Embryonic facial prominence (tissue), 1 donor: ENCODE measurements around the gene SLC2A14.
"Not testable (repeated sequence)": the region's sequence is repeated elsewhere in the genome, so short reads cannot be mapped to it uniquely, and the experiment has no call there.

ENCODE experiments used
- DNase-seq: peaks from one replicate; pipeline ENCODE4 v3.0.0-alpha.2; 2016; ENCODE audit errors: extremely low spot score

Gene SLC2A14

DNA sequence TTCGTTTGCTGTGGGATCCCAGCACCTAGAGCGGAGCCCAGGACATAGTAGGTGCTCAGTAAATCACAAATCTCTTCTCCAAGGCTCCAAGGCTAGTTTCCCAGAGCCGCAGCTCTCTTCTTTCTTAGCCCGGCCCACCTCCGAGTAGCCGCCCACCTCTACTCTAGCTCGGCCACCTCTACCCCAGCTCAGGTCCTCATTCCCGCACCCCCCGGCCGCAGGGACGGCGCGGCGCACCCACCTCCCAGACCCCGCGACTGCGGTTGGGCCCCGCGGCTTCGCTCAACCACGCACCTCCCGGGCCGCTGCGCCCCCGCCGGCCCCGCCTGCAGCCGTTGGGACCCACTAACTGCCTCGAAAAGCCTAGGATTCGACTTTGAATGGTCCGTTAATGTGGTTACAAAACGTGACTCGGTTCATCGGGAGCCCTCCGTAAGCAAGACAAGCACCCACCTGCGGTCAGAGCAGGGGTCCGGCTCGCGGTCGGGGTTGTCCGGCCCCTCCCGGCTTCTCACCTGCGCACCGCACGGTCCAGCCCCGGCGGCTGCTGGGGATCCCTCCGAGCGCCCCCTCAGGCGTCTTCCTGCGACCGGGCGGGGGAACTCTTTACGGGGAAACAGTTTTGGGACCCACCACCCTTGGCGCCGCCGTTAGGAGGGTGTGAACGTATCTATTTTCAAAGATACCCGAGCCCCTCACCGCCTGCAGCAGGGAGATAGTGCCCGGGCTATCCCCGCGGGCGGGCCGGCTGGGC, at the start of gene SLC2A14:
Gene SLC2A14 (minus strand): TSS at position 350 of the 754 bp plus-strand sequence. CDS start 3,035 bp downstream, outside the sequence.
- DNase-seq: no peak

GRCh38 chr12:7921181-7921580, 48.5 kb upstream of the SLC2A14 start:
- not testable (repeated sequence) for DNase-seq

- not testable (repeated sequence) for DNase-seq
Observed at GRCh38 chr12:7918268-7918590, 45.5 kb upstream of the SLC2A14 start.

GRCh38 chr12:7917392-7918267, 44.9 kb upstream of the SLC2A14 start:
- no peak for DNase-seq

DNA sequence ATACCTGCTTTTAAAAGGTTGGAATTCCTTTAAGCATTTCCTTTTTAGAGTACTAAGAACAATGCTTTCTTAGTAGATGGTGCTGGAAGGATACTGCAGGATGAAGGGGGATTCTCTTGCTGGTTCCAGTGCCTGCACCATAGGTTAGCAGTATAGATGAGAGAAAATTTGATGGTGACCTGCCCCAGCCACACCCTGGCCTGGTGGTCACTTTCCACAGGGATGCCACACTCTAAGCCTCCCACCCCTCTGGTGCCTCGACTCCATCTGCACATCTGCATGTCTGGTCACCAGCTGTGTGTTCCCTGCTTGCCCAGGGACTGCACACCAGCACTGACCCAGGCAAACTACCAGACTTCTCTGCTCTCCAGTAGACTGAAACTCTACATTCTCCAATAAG, 44.2 kb upstream of the SLC2A14 start:
- DNase-seq: no peak

GRCh38 chr12:7915661-7916403, 43.1 kb upstream of the SLC2A14 start:
- no peak for DNase-seq

- not testable (repeated sequence) for DNase-seq
Observed at GRCh38 chr12:7910106-7910505, 37.4 kb upstream of the SLC2A14 start.

- no peak for DNase-seq
Observed at GRCh38 chr12:7907009-7907408, 34.3 kb upstream of the SLC2A14 start.

GRCh38 chr12:7906303-7906702, 33.6 kb upstream of the SLC2A14 start:
- DNase-seq: not testable (repeated sequence)

DNA sequence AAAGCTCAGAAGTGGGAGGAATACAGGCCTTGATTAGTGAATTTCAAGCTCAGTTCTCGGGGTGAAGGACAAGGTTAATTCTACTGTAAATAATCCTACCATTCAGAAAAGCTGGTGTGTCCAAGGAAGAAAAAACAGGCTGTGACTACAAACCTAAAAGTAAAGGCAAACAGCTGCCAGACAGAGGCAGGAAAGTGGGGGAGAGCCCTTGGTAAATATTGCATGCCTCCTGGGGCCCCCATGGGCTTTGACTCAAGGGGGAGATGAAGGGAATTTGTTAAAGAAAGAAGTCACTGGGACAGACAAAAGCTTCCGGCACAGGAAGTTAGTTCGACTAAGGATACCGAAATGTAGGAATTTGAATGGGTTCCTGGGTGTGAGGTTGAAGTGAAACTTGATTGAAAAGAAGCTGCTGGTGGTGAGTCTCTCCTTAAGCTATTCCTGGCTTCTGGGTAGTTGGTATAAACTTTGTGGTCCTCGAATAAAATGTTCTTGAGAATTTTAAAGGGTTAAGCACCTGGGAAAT, 32.9 kb upstream of the SLC2A14 start:
- DNase-seq: not testable (repeated sequence)

DNA sequence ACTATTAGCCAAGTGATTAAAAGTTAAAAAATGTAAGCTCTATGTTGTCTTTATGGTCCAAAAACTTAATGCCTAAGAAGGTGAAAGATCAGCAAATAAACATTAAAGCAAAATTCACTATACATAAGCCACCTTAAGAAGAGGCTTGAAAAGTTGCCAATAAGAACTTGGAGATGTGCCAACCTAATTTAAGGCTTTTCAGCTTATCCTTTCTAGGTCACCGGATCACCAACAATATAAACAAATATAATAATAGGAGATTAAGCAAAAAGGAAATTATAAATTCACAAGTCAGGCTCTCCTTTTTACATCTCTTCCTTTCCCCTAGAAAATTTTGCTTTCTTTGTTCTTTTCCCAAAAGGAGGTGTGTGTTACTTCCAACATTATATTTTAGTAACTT, 32.4 kb upstream of the SLC2A14 start:
- no peak for DNase-seq

- DNase-seq: not testable (repeated sequence)
Observed at GRCh38 chr12:7902416-7902815, 29.7 kb upstream of the SLC2A14 start.

DNA sequence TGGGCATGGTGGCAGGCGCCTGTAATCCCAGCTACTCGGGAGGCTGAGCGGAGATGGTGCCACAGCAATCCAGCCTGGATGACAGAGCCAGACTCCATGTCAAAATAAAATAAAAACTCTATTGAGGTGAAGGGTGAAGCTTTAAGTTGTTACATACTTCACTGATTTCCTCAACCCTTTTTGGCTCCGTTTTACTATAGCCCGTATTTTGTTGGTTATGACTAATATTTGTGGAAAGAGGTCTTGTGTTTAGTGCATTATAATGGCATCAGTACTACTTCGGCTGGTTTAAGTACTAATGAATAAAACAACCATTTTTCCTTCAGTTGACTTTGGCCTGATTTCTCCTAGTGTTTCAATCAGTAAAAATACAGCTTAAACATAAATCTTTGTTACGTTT, 27.0 kb upstream of the SLC2A14 start:
- no peak for DNase-seq

DNA sequence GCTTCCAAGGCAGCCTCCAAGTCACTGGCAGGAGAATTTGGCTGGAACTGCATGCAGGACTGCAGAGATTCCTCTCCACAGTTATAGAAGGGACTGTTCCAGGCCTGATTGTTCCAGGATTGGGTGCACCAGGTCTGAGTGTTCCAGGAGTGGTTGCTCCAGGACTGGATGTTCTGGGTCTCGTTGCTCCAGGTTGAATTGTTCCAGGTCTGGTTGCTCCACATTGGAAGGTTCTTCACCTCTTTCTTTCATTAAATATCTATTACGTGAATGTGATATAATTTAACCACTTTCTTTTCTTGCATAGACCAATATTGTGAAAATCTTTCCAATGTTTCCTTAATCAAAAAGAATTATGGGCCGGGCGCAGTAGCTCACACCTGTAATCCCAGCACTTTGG, 24.0 kb upstream of the SLC2A14 start:
- not testable (repeated sequence) for DNase-seq

DNA sequence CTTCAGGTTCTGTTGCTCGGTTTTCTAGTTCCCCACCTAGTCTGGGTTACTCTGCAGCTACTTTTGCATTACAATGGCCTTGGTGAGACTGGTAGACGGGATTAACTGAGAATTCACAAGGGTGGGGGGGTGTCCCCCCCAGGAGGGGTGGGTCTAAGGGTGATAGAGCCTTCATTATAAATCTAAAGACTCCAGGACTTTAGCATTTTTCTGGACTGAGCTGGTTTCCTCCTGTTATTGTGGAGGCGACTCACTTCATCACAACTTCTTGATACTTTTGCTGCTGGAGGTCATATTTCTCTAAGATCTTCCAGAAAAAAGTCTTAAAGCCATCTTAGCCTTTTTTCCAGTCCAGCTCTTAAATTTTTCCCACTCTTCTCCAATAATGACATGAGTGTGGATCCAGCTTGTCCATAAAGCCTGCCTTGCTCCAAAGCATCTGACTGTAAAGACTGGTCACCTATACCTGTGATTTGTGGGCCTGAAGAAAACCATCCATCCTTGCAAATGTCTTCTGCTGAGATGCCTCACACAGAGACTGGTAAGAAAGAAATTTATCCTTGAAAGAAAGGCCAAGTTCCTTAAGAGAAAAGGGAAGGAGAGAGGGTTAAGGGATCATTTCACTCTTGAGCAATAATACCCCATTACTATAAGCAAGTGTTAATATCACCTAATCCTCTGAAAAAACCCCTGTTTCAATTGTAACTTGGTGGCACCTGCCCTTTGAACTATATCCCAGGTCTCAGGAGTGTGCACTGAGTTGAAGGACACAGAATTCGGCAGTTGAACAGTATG, 19.7 kb upstream of the SLC2A14 start:
- no peak for DNase-seq

GRCh38 chr12:7884689-7885088, 12.0 kb upstream of the SLC2A14 start:
- no peak for DNase-seq

- not testable (repeated sequence) for DNase-seq
Observed at GRCh38 chr12:7881736-7882120, 9.0 kb upstream of the SLC2A14 start.

GRCh38 chr12:7880952-7881735, 8.4 kb upstream of the SLC2A14 start:
- DNase-seq: not testable (repeated sequence)

GRCh38 chr12:7879246-7879645, 6.5 kb upstream of the SLC2A14 start:
- DNase-seq: no peak

- DNase-seq: no peak
Observed at GRCh38 chr12:7877420-7877819, 4.7 kb upstream of the SLC2A14 start.
